ENCODE results near the gene CLRN1.

CLRN1 gene

DNA sequence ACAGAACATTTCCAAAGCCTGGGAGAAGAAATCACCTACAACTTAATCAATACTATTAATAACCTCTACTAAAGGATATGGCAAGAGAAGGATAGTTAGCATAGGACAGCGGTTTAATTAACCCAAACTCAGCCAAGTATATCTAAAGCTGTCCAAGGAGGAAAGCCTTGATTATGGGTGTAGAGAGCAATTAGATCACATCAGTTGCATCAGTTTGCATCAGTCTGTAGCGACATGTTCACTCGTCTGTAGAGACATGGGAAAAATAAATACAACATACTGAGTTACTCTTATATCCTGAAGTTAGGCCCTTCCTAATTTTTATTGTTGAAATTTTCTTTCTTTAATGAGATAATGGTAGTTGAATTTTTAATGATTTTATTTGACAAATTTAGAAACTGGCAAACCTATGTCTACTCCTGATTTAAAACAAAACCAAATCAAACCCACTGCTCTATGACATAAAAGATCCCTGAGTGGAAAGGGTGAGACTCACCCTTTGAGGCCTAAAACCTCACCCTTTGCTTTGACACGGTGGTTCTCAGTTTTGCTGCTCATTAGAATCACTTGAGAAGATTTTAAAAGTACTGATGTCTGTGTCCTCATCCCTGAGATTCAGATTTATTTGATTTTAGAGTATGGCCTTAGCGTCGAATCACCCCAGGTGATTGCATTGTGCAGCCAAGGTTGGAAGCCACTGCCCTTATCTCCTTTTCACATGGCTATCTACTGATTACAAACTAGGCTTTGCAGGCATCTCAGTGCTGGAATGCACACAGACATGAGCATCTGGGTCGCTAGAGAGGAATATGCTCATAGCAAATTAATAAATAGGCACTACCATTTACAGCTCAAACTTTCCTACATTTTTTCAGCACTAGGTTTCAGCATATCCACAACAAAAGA, 2.8 kb upstream of the CLRN1 start:
- Histone ChIP-seq H3K79me2 (ENCODE audit: insufficient read depth, low read length) (no peaks in the 10 kb centered on the region), H4K20me1 (ENCODE audit: low read depth, low read length) (no peaks in the 10 kb centered on the region), H3K9me2 (replicated peaks; ENCODE audit: insufficient read depth, low read length) (no peaks in the 10 kb centered on the region), H3K27me3 (ENCODE audit: low read length) (no peaks in the 10 kb centered on the region), H3K9ac (ENCODE audit: low read length) (no peak overlapping the region), H3K9me3 (ENCODE audit: insufficient read depth, low read length) (no peaks in the 10 kb centered on the region), H3K4me2 (ENCODE audit: low read depth, low read length, poor library complexity, severe bottlenecking) (no peak overlapping the region), H3K4me3 (ENCODE audit: insufficient read depth, low read length, poor library complexity, severe bottlenecking) (no peak overlapping the region), H3K27ac (ENCODE audit: low read depth, low read length) (no peak overlapping the region), H3F3A (ENCODE audit: insufficient read depth) (no peaks in the 10 kb centered on the region), H3K36me3 (ENCODE audit: low read length) (no peaks in the 10 kb centered on the region), H2AFZ (ENCODE audit: low read depth, low read length, severe bottlenecking) (no peak overlapping the region)
- no peak for TF ChIP-seq EZH2phosphoT487 (conservative IDR thresholded peaks at IDR 0.05; ENCODE audit: low read length)
- TF ChIP-seq, protein P1, sequence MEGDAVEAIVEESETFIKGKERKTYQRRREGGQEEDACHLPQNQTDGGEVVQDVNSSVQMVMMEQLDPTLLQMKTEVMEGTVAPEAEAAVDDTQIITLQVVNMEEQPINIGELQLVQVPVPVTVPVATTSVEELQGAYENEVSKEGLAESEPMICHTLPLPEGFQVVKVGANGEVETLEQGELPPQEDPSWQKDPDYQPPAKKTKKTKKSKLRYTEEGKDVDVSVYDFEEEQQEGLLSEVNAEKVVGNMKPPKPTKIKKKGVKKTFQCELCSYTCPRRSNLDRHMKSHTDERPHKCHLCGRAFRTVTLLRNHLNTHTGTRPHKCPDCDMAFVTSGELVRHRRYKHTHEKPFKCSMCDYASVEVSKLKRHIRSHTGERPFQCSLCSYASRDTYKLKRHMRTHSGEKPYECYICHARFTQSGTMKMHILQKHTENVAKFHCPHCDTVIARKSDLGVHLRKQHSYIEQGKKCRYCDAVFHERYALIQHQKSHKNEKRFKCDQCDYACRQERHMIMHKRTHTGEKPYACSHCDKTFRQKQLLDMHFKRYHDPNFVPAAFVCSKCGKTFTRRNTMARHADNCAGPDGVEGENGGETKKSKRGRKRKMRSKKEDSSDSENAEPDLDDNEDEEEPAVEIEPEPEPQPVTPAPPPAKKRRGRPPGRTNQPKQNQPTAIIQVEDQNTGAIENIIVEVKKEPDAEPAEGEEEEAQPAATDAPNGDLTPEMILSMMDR (IDR thresholded peaks at IDR 0.05; ENCODE audit: insufficient read depth, low read length, poor library complexity, severe bottlenecking): no peak

DNA sequence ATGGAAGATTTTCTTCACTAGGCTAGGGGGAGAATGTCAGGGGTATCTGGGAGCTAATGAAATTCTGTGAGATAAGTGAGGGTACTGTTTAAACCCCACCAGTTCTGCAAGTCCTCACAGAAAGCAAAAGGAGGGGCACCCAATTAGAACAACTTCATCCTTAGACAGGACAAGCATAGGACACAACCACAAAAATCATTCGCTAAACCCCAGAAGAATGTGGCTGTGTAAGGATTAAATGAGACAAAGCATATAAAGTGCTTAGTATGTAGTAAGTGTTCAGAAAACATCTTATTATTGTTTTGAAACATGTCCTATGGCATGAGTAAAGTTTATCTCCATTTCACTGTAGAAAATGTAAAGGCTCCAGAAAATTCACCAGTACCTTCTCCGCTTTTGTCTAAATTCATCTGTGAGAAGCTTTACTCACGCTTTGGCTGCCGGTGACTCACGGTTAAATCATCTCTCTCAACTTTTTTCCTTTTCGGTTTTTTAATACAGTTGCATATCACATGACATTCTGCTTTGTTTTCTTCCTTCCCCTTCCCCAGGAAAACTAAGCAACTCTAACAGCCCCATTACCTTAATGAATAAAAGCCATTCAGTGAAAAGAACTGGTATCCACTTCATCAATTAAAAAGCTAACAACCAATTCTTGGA, 1.7 kb downstream of the CLRN1 start:
- TF ChIP-seq, protein P1 (IDR thresholded peaks at IDR 0.05; ENCODE audit: insufficient read depth, low read length, poor library complexity, severe bottlenecking): no peak
- no peak for TF ChIP-seq EZH2phosphoT487 (conservative IDR thresholded peaks at IDR 0.05; ENCODE audit: low read length)
- no peaks in the 10 kb centered on the region for H3K9me2 ChIP-seq (replicated peaks; ENCODE audit: insufficient read depth, low read length)
- H3K4me3 ChIP-seq (ENCODE audit: insufficient read depth, low read length, poor library complexity, severe bottlenecking): no peak overlapping the region
- no peaks in the 10 kb centered on the region for H3F3A ChIP-seq (ENCODE audit: insufficient read depth)
- no peak overlapping the region for H3K27ac ChIP-seq (ENCODE audit: low read depth, low read length)
- no peak overlapping the region for H3K4me2 ChIP-seq (ENCODE audit: low read depth, low read length, poor library complexity, severe bottlenecking)
- no peaks in the 10 kb centered on the region for H3K36me3 ChIP-seq (ENCODE audit: low read length)
- H3K9ac ChIP-seq (ENCODE audit: low read length): no peak overlapping the region
- no peaks in the 10 kb centered on the region for H4K20me1 ChIP-seq (ENCODE audit: low read depth, low read length)
- H3K79me2 ChIP-seq (ENCODE audit: insufficient read depth, low read length): no peaks in the 10 kb centered on the region
- H3K27me3 ChIP-seq (ENCODE audit: low read length): no peaks in the 10 kb centered on the region
- H3K9me3 ChIP-seq (ENCODE audit: insufficient read depth, low read length): no peaks in the 10 kb centered on the region
- H2AFZ ChIP-seq (ENCODE audit: low read depth, low read length, severe bottlenecking): no peak overlapping the region

DNA sequence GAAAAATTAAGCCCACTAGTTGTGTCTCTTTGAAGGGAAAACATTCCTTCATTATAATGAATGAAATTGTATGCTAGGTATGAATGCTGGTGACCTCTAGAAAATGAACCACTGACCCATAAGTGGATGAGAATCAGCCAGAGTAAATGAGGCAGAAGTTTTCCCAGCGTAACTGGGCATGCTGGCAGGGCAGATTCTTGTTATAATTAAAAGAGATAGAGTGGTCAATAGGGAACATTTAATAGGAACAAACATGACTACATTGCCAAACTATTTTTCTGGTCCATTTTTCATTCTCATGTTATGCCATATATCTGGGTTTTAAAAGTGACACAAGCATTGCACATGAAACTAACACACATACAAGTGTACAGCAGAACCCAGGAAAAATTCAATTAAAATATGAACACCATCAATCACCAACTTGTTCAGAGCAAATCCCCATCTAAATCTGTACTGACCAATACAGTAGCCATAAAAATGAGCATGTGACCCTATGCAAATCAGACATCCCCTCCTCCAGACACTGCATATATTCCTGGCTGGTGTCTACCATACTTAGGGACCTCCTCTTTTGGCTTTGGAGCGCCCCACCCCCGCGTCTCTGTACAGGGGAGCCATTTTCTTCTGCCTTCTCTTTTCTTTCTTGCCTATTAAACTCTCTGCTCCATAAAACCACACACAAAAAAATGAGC, 4.0 kb downstream of the CLRN1 start:
- Histone ChIP-seq H3K9ac (ENCODE audit: low read length) (no peak overlapping the region), H3K36me3 (ENCODE audit: low read length) (no peaks in the 10 kb centered on the region), H3K4me3 (ENCODE audit: insufficient read depth, low read length, poor library complexity, severe bottlenecking) (no peak overlapping the region), H3K9me3 (ENCODE audit: insufficient read depth, low read length) (no peaks in the 10 kb centered on the region), H3K79me2 (ENCODE audit: insufficient read depth, low read length) (no peaks in the 10 kb centered on the region), H4K20me1 (ENCODE audit: low read depth, low read length) (no peaks in the 10 kb centered on the region), H2AFZ (ENCODE audit: low read depth, low read length, severe bottlenecking) (no peak overlapping the region), H3K27ac (ENCODE audit: low read depth, low read length) (no peak overlapping the region), H3F3A (ENCODE audit: insufficient read depth) (no peaks in the 10 kb centered on the region), H3K27me3 (ENCODE audit: low read length) (no peaks in the 10 kb centered on the region), H3K9me2 (replicated peaks; ENCODE audit: insufficient read depth, low read length) (no peaks in the 10 kb centered on the region), H3K4me2 (ENCODE audit: low read depth, low read length, poor library complexity, severe bottlenecking) (no peak overlapping the region)
- TF ChIP-seq, protein P1 (IDR thresholded peaks at IDR 0.05; ENCODE audit: insufficient read depth, low read length, poor library complexity, severe bottlenecking): no peak
- TF ChIP-seq EZH2phosphoT487 (conservative IDR thresholded peaks at IDR 0.05; ENCODE audit: low read length): no peak

Data from SU-DHL-6 (cell line).